Heart left ventricle (tissue), 13 donors: Measurements from ENCODE around the gene CCDC9.

Experiments
- CTCF ChIP-seq, 12 donors: fragments of 200-600 bp; sonication (generic) in 4 of 12; IDR thresholded peaks; one replicate each; pipeline versions ENCODE4 v1.5.0 to v1.8.0; 2018 to 2022; ENCODE audit warnings: antibody characterized with exemption in 12 of 12, mild to moderate bottlenecking in 5 of 12
- POLR2A ChIP-seq, 2 donors: fragments of 450-650 bp; IDR thresholded peaks; one replicate each; pipeline ENCODE4 v1.6.1; 2017; ENCODE audit warnings: antibody characterized with exemption in 2 of 2, mild to moderate bottlenecking in 2 of 2, moderate library complexity in 2 of 2
- donor health status: ischemic (EF 13 %, LVEDD 7.1; RV severe dilation, severe dysfunction).
- donor health status: DM: no; HTN: yes; CAD: no.
- donor health status: DM: no; HTN: no; CAD: no.
- donor health status: ischemic (EF 25% LVEDD 6.9; RV normal size, moderate dysfunction).
- donor health status: ischemic (EF 25% LVEDD 5.7; RV mildly dilated, moderate dysfunction).
- donor health status: ischemic (EF 35%, LVEDD 5.7; RV mildly dilated, moderate dysfunction).
- donor health status: nonischemic (EF 11% LVEDD 7.7; RV severe dilation, severe dysfunction).
- donor health status: DM: yes; HTN: yes; CAD: no.
- donor health status: PGD.
- donor health status: ischemic (EF 29% LVEDD 5.4; RV normal size, mild dysfunction).
- donor health status: nonischemic (EF 23%, LVEDD 6.1; RV moderate dilation, normal function).

- TF ChIP-seq CTCF (IDR thresholded peaks at IDR 0.05) (no peak), POLR2A (IDR thresholded peaks at IDR 0.05) (no peak)
Measured at GRCh38 chr19:47264629-47265028, 8.3 kb downstream of the CCDC9 start.
